NCI-H526 treated with DMSO at 0.1 percent for 48 hours (cell line): Measurements from ENCODE around the gene TLR6.

Source experiments
- DNase-seq: peaks from one replicate; lab custom pipeline; 2025; lab: John Stamatoyannopoulos, UW

Gene TLR6

GRCh38 chr4:38868059-38868960 is 11.7 kb upstream of the TLR6 start:
- DNase-seq, result no peak

GRCh38 chr4:38867478-38868058 is 11.0 kb upstream of the TLR6 start, which contains the start of gene FAM114A1:
Gene FAM114A1 (plus strand): TSS chr4:38867806. CDS start chr4:38878079, 10,273 bp downstream.
- no peak for DNase-seq

DNA sequence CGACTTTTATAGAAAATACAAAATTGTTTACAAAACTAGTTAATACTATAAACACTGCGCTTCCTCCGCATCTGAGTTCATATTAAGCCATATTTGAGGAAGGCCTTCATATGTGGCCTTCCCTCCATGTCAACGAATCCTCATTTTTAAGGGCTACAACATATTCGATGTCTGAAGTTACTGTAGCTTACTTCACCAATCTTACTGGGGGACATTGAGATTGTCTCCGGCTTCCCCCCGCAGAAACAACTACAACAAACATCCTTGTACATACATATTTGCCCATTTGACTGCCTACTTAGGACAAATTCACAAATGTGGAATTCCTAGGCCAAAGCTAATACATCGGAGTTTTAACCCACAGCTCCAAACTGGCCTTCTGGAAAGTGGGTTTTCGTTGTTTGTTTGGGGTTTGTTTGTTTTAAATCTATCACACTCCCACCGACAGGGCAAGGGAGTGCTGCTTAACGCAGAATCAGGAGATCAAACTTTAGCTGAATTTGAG is 10.4 kb upstream of the TLR6 start:
- DNase-seq, result no peak

- DNase-seq, result no peak
Observed at GRCh38 chr4:38865445-38865844, 8.8 kb upstream of the TLR6 start.

- no peak for DNase-seq
Observed at GRCh38 chr4:38861791-38862190, 5.2 kb upstream of the TLR6 start.

DNA sequence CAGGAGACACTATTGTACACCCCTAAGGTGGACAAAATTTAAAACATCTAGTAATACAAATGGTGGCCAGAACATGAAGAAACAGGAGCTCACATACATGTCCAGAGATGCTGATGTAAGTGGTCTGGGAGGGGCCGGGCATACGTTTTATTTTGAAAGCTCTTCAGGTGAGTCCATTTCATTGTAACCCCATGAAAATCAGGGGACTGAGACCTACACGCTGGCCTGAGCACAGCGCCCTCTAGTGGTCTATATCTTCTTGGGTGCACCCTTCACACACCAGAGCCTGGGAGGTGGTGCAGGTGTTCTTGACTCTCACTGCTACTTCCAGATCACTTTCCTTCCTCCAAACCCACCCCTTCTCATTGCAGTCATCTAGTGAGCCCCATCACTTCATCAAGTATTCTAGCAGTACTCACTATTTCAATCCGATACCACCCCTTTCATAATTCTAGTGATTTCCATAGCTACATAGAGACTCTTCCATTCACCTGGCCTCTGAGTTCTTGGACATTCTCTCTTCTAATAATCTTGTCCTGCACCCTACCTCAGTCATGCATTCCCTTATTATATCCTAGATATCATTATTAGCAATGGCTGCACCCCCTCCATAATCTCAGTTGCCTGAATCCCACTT is 4.3 kb upstream of the TLR6 start:
- DNase-seq, result no peak

DNA sequence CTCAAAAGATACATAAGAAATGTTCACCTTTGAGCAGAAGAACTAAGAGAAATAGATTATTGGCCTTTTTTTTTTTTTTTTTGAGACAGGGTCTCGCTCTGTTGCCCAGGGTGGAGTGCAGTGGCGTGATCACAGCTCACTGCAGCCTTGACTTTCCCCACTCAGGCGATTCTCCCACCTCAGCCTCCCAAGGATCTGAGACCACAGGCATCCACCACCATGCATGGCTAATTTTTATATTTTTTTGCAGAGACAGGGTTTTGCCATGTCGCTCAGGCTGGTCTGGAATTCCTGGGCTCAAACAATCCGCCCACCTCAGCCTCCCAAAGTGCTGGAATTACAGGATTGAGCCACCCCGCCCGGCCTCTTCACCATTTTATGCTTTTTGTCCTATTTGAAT is 2.9 kb upstream of the TLR6 start:
- DNase-seq, result no peak

DNA sequence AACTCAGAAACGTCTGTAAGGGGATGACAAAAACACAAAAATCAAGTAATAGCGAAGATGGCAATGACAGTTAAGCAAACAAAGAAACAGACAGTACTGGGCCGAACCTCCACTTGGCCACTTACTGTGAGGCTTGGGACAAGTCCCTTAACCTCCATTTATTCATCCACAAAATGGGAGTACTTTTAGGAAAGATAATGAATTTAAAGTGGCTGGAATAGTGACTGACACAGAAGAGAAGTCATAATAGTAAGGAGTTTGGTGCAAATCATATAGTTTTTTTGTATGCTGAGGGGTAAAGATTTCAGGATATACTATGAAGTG is 1.4 kb upstream of the TLR6 start:
- DNase-seq, result no peak

- DNase-seq, result no peak
Observed at GRCh38 chr4:38857354-38858096, 908 bp upstream of the TLR6 start.

DNA sequence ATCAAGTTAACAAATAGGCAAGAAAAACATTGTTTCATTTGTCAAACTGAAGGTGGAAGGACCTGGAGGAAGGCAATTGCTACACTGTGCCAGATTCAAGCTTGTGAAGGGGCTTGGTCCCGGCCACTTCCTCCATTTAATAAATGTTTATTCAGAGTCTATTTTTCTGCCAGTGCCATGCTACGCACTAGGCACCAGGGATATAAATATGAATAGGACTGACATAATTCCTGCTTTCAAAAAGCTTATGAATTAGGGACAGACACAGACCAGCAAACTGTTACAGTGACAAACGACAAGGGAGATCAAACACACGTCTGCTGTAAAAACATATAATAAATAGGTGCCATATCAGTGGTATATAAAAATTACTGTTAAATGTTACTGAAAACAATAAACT is 571 bp downstream of the TLR6 start:
- no peak for DNase-seq

GRCh38 chr4:38855466-38855865 is 1.2 kb downstream of the TLR6 start:
- no peak for DNase-seq

GRCh38 chr4:38846015-38846414 is 10.6 kb downstream of the TLR6 start:
- no peak for DNase-seq

- no peak for DNase-seq
Observed at GRCh38 chr4:38842994-38843393, 13.6 kb downstream of the TLR6 start.

DNA sequence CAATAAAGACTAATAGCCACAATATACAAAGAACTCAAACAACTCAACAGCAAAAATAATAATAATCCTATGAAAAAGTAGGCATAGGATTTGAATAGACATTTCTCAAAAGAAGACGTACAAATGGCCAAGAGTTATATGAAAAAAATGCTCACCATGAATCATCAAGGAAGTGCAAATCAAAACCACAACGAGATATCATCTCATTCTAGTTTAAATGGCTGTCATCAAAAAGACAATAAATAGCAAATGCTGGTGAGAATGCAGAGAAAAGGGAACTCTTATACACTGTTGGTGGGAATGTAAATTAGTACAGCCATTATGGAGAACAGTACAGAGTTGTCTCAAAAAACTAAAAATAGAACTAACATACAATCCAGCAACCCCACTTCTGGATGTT is 18.8 kb downstream of the TLR6 start:
- no peak for DNase-seq

GRCh38 chr4:38837334-38837733 is 19.3 kb downstream of the TLR6 start:
- no peak for DNase-seq

- DNase-seq, result no peak
Observed at GRCh38 chr4:38834570-38834969, 22.0 kb downstream of the TLR6 start.

DNA sequence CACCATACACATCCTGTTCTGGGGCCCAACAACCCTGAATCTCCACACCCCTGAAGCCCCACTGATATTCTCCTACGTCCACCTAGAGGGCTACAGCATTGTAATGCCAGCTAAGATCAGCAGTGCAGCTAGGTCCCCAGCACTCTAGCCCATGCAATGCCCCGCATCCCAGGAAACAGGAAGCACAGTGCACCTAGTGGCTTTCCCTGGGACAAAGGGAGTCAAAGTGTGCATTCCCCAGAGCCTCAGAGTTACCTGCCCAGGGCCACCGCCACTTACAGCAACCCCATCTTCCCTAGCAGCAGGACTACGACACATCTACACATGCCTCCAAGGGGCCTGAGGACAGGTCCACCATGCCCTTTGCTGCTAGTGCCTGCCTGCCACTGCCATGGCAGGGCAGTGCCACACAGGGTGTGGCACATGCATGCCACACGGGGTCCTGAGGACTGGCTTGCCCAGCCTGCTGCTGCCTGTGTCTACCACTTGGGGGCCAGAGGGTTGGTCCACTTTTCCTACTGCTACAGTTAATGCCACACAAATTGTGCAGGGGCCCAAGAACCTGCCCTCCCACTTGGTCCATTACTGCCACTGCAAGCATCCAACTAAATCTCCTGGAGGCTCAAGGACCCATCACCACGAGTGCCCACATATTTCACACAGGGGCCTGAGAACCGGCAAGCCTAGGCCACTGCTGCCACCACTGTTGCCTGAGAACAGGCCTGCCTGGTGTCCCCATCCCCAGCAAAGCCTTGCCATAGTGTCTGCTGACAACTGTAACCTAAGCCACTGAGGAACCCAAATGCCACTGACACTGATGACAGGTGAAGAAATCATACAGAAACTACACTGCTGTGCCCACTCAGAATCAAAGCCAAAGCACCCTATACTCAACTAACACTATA is 23.7 kb downstream of the TLR6 start:
- no peak for DNase-seq

- DNase-seq, result no peak
Observed at GRCh38 chr4:38832206-38832605, 24.4 kb downstream of the TLR6 start.

- DNase-seq, result no peak
Observed at GRCh38 chr4:38831653-38832052, 25.0 kb downstream of the TLR6 start.

DNA sequence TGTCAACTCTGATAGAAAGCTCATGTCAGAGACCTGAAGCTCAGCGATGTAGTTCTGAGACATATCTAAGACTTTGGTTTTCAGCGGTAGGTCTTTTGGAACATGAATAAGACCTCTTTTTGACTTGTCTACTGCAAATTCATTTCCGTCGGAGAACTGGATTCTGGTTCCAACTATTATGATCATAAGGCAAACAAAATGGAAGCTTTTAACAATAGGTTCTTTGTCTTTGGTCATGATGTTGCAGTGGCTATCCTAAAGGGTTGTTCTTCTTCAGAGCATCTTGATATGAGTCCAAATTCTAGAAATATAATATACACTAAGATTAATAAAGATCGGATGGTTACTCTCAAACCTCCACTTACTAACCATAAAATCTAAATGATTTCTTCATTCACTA is 27.4 kb downstream of the TLR6 start:
- no peak for DNase-seq

- no peak for DNase-seq
Observed at GRCh38 chr4:38823766-38824165, 32.9 kb downstream of the TLR6 start.
